WTC11 (cell line): ENCODE measurements around the gene TSKU.

Experiments
- ATF2 ChIP-seq: sonication (generic); formaldehyde crosslinking; IDR thresholded peaks from 2 replicates; pipeline ENCODE4 v1.8.1; 2022; ENCODE audit warnings: low read depth, missing genetic modification reagents, borderline replicate concordance
- CREB1 ChIP-seq: sonication (generic); formaldehyde crosslinking; IDR thresholded peaks from 2 replicates; pipeline ENCODE4 v1.8.0; 2023; ENCODE audit warnings: mild to moderate bottlenecking, missing genetic modification reagents
- CTCF ChIP-seq: fragments of 200-600 bp; IDR thresholded peaks from 2 replicates; pipeline ENCODE4 v1.8.0; 2022; ENCODE audit warnings: antibody characterized with exemption
- ESRRA ChIP-seq: sonication (generic); formaldehyde crosslinking; IDR thresholded peaks from 2 replicates; pipeline ENCODE4 v1.8.1; 2022; ENCODE audit warnings: mild to moderate bottlenecking, missing genetic modification reagents, borderline replicate concordance
- FOXP1 ChIP-seq: sonication (generic); formaldehyde crosslinking; IDR thresholded peaks from 2 replicates; pipeline ENCODE4 v1.8.0; 2022; ENCODE audit warnings: missing genetic modification reagents, mild to moderate bottlenecking, moderate library complexity, borderline replicate concordance
- FOXP4 ChIP-seq: sonication (generic); formaldehyde crosslinking; IDR thresholded peaks from 2 replicates; pipeline ENCODE4 v1.8.0; 2022; ENCODE audit warnings: mild to moderate bottlenecking, missing genetic modification reagents
- HMGA2 ChIP-seq: fragments of 250-450 bp; sonication (Bioruptor Pico); IDR thresholded peaks from 2 replicates; pipeline ENCODE4 v1.4.0; 2021; ENCODE audit warnings: mild to moderate bottlenecking, moderate library complexity
- IRF1 ChIP-seq: sonication (generic); formaldehyde crosslinking; IDR thresholded peaks from 2 replicates; pipeline ENCODE4 v1.8.0; 2023; ENCODE audit warnings: missing genetic modification reagents
- KAT7 ChIP-seq: sonication (generic); formaldehyde crosslinking; IDR thresholded peaks from 2 replicates; pipeline ENCODE4 v1.8.1; 2023; ENCODE audit warnings: missing genetic modification reagents, mild to moderate bottlenecking, borderline replicate concordance
- MAX ChIP-seq: sonication (generic); formaldehyde crosslinking; IDR thresholded peaks from 2 replicates; pipeline ENCODE4 v1.8.0; 2022; ENCODE audit warnings: mild to moderate bottlenecking, missing genetic modification reagents
- MXD4 ChIP-seq: fragments of 250-450 bp; sonication (Bioruptor Pico); IDR thresholded peaks from 2 replicates; pipeline ENCODE4 v1.8.0; 2021; ENCODE audit warnings: mild to moderate bottlenecking, moderate library complexity, borderline replicate concordance
- ZNF263 ChIP-seq: sonication (generic); formaldehyde crosslinking; IDR thresholded peaks from 2 replicates; pipeline ENCODE4 v1.8.1; 2022; ENCODE audit warnings: low read depth, mild to moderate bottlenecking, moderate library complexity, missing genetic modification reagents

GRCh38 chr11:76803811-76804600, 20.9 kb downstream of the TSKU start:
- TF ChIP-seq MXD4 (CRISPR knock-in tag) (no peak), IRF1 (CRISPR knock-in tag) (no peak), CTCF (no peak), ESRRA (no peak), FOXP1 (CRISPR knock-in tag) (no peak), ZNF263 (no peak), ATF2 (no peak), KAT7 (CRISPR knock-in tag) (no peak), MAX (CRISPR knock-in tag) (no peak), FOXP4 (no peak), HMGA2 (CRISPR knock-in tag) (no peak), CREB1 (CRISPR knock-in tag) (no peak)
